COR-L47 (cell line): ENCODE data around the gene DEPP1.

Experiments
- DNase-seq: peaks from one replicate; lab custom pipeline; 2025; lab: John Stamatoyannopoulos, UW

The DEPP1 gene

DNA sequence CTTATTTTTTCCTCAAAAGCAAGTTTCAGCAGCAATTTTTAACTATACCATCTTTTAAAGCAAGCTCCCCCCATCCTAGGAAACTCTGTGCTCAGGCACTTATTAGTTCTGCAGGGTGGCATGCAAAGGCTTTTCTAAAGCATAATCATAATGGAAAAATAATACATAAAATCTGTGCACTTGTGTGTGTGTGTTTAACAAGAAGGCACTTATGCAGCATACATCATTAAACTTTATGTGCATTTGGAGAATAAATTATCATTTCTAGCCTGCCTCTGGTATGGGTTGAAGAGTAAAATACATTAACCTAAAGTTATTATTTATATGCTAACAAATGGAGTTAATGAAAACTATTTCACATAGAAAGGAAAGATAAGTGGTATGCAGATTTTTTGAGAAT, 24.6 kb downstream of the DEPP1 start:
- DNase-seq = no peak

DNA sequence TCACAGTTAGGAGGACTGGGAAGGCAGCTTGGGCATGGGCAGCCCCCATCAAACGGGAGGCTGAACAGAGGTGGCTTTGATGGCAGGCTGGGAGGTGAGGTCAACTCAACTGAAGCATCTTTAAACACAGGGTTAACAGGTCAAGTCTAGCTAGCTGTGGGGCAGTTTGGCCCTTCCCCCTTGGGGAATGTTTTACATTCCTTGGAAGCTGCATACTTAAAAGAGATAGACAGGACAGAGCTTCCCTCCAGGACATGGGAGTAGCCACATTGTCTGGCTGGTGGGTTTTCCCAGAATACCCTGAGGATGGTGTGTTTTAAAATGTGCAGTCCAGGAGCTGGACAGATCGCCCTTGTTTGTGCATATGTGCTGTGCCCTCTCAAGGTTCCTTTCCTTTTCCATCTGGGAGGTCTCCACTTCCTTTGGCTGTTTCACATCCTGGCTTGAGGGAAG, 25.8 kb downstream of the DEPP1 start:
- no peak for DNase-seq

DNA sequence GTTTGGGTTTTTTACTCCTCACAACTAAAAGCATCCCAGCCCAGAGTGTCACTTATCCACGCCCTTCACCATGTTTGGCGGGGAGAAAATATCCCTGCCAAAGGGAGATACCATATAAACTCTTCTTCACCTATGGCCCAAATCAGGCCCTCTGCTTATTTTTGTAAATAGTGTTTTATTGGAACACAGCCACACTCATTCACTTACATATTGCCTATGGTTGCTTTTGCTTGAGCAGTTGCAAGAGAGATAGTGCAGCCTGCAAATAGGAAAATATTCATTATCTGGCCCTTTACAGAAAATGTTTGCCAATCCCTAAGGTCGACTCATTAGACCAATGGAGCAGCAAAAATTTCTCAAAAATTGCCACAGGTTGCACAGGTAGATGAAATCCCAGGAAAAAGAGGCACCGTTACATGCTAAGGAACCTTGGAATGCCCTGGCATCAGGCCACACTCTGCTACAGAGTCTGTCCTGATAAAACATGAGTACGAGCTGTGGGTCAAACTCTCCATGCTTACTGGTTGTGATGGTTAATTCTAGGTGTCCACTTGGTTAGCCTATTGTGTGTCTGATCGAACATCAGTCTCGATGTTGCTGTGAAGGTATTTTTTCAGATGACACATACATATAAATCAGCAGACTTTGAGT, 26.9 kb downstream of the DEPP1 start:
- DNase-seq = no peak

DNA sequence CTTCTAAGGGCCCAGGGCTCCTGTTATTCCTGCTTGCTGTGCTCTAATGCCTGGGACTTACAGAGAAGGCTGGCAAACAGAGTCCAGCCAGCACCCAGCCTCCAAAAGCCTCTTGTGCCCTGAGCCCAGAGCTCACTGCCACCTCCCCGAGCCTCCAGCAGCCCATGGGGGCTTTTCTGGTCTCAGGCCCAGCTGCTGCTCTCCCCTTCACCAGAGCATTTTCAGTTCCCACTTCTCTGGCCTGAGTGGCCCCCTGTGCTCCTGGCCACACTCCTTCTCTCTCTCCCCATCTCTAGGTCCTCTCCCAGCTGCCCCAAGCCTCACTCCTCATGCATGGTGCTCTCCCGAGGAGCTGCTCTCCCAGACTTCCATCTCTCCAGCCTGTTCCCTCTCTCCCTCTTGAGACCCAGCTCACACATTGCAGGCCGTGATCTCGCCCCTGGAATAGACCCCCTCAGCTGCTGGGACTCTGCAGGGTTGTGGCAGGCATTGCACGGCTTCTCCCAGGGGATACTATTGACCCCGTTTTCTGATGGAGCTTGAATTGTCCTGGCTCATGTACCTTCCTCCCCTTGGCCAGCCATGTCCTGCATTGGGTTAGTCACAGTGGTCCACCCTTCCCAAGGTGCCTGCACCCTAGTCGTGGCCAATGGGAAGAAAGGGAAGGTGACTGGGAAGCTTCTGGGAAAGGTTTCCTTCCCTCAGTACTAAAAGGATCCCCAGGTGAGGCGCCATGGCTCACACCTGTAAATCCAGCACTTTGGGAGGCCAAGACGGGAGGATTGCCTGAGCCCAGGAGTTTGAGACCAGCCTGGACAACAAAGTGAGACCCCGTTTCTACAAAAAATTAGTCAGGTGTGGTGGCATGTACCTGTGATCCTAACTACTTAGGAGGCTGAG, 28.0 kb downstream of the DEPP1 start:
- no peak for DNase-seq

DNA sequence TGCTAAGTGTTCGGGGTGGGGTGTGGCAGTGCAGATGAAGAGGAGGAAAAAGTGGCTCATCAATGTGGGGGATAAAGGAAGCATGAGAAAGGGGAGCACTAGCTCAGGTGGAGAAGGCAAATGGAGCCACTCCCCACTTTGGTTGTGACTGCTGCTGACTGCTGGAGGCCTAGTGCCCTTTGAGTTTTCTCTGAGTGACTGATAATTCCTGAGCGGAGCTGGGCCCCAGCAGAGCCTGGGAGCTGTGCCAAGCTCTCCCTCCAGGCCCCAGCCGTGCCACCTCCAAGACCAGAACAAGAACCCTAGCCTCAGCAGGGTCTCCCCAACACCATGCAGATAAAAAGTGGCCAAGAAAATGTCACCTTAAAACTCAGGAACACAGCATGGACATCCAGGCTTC, 28.7 kb downstream of the DEPP1 start:
- DNase-seq = no peak

DNA sequence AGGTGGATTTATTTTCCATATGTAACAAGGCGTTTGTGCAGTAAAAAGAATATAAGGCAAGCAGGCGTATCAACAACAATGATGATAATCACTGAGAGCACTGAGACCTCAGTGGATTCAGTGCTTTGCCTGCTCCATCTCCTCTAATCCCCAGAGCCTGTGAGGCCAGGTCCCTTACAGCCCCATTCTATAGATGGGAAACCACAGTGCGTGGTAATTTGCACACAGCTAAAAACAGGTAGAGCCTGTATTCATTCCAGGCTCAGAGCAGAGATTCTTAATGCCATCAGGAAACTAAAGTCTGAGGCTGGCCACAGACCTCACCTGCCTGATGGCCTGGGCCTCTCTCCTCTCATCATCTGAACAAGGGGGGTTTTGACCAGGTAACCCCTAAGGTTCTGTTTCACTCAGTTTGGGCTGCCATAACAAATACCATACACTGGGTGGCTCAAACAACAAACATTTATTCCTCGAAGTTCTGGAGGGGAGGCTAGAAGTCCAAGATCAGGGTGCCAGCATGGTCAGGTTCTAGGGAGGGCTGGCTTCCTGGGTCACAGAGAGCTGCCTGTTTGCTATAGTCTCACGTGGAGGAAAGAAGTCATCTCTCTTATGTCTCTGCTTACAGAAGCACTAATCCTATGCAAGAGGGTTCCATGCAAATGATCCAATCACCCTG, 29.3 kb downstream of the DEPP1 start:
- no peak for DNase-seq

DNA sequence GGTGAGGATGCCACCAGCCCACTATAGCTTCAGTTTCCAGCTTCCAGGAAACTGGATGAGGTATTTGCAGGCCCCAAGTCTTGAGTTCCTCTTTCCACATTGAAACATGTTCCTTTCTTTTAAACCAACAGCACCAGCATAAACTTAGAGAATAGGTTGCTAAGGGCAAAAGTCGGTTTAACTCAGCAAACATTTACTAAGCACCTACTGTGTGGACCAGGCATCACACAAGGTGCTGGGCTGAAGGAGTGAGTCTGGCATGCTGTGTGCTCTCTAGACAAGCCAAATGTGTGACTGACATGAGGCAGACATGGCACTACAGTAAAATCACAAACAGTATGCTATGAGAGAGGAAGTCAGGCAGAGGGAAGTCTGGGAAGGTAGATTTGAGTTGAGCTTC, 30.0 kb downstream of the DEPP1 start:
- DNase-seq = no peak

DNA sequence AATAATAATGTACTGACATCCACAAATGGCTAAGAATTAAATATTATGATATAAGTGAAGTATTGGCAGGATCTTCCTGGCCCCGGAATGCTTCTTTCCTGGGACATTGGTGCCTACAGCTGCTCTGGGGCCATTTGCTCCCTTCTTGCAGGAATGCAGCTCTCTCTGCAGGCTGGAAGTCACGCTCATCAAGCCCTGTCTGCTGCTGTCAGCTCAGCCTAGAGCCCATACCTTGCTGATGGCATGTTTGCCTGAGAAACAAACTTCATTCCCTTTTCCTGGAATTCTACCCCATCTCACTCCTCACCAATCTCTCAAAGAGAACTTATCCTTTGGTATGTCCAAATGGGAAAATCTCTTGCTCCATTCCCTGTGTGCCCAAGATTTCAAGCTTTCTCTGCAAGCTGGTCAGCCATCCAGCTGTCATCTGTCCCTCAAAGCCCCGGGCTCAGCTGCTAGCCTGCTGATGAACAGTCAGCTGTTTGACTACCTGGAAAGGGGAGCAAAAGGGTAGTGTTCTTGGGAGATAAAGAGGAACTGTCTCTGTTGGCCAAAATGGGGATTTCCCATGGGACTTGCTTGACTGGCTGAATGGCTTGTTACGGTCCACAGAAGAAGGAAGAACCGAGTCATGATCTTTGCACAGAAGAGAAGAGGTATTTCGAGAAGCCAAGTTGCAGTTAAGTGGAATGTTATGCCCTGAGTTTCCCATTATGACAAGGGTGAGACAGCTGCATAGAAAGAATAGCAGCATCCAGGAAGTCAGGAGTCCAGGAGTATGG, 31.0 kb downstream of the DEPP1 start:
- DNase-seq = no peak

DNA sequence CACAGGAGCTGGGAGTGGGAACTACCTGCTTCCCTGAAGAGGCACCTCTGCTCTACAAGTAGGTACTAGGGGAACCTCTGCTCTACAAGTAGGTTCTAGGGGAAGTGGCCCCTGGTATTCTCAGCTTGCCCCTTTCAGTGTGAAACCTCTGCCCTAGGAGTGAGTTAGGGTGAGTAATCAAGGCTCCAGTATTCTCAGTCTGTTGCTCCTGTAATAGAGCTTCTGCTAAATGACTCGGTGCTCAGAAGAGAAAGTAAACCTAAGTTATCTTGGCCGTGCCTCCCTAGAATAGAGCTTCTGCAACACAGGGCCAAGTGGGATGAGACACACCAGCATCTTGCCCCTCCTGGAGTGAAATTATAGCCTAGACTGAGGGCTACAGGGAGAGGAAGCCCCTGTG, 32.4 kb downstream of the DEPP1 start:
- no peak for DNase-seq

DNA sequence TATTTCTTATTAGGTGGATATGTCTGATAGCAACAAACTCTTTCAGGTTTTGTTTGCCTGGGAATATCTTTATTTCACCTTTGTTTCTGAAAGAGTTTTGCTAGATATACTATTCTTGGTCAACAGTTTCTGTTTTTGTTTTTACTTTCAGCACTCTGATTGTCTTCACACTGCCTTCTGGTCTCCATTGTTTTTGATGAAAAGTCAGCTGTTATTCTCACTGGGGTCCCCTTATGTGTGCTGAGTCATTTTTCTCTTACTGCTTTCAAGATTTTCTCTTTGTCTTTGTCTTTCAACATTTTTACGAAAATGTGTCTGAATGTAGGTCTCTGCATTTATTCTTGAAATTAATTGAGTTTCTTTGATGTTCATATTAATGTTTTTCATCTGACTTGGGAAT, 34.3 kb downstream of the DEPP1 start:
- DNase-seq = no peak

DNA sequence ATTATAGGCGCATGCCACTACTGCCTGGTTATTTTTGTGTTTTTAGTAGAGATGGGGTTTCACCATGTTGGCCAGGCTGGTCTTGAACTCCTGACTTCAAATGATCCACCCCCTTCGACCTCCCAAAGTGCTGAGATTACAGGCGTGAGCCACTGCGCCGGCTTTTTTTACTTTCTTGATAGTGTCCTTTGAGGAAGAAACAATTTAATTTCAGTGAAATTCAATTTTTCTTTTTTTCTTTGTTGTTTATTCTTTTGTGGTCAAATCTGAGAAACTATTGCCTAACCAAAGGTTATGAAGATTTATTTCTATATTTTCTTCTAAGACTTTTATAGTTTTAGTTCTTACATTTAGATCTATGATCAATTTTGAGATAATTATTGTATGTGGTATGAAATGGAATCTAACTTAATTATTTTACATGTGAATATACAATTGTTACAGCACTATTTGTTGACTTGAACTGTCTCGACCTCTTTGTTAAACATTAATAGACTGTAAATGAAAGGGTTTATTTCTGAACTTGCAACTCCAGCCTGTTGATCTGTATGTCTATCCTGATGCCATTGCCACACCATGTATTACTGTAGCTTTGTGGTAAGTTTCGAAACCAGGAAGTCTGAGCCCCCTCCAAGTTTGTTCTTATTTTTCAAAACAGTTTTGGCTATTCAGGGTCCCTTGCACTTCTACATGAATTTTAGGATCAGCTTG, 38.8 kb downstream of the DEPP1 start:
- no peak for DNase-seq

DNA sequence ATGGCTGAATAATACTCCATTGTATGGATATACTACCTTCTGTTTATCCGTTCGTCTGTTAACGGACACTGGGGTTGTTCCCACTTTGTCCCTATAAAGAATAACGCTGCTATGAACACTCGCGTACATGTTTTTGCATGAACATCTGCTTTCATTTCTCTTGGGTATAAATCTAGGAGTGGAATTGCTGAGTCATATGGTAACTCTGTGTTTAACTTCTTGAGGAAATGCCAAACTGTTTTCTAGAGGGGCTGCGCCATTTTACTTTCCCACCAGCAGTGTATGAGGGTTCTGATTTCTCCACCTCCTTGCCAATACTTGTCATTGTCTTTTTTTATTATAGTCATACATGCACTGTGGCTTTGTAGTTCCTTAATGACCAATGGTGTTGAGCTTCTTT, 39.7 kb downstream of the DEPP1 start:
- DNase-seq = no peak

DNA sequence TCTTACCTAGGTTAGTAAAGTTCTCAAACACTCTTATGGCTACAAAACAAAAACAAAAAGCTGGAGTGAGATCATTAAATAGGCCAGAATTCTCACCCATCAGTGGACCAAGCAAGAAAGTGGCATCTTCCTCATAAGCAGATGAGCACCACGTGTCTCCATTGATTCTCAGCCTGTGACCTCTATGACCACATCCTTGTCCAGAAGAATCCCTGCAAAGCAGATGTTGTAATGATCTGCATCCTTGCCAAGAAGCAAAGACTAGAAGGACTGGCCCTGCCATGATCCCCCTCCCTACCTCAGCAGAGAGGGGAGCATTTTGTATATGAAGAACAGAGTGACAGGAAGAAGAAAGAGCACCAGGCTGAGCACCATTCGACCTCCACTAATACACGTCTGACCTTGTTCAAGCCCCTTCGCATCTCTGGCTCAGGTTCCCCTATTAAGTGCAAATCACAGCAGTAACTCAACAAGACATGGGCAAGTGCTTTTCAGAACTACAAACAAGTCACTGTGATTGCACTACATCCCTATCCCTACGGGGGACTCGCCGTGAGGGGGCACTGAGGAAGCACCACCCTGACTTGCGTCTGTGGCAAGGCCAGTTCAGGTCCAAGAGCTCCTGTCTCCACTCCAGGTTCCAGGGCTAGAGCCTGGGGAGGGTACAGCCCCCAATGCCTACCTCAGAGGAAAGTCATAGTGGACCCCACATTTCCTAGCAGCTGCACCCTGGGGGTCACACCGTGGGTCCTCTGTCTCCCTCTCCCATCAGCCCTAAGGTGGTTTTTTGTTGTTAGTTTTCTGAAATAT, 41.2 kb downstream of the DEPP1 start:
- DNase-seq = no peak

DNA sequence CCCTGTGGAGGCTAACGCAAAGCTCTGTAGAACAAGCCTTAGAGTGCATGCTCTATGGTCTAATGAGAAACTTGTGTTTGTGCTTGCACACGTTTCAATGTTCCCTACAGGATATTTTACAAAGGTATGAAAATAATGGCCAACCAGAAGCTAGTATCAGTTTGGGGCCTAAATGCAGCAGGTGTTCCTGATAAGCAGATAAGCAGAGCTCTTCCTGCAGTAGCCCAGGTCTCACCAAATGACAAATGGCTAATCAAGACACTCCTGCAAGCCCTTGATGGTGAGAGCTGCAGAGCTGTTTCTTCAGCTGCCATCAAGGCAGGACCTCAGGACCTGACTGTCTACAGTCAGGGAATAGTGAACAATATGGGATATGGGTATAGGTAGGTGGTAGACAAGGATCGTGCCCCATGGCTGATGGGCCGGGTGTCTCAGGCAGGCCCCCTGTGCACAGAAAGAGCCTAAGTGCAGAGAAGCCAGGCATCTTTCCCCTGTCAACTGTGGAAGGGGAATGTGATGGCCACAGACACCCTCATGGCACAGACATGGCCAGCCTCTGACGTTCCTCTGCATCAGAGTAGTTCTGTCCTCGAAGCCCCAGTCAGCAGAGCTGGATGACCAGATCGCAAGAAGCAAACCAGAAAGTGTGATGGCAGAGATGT, 42.2 kb downstream of the DEPP1 start:
- no peak for DNase-seq

DNA sequence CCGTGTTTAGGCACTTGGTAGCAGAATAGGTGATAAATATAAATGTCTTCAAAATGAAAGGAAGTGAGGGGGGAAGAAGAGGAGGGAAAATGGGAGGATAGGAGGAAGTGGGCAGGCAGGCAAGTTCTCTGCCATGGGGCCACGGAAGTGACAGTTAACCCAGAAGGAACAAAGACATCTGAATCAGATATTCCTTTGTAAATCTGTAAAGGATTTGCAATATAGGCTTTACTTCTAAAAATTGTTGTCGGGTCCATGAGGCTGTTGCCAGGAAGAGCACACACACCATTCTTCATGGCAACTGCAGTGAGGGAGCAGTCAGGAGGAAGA, 42.7 kb downstream of the DEPP1 start:
- DNase-seq = no peak

DNA sequence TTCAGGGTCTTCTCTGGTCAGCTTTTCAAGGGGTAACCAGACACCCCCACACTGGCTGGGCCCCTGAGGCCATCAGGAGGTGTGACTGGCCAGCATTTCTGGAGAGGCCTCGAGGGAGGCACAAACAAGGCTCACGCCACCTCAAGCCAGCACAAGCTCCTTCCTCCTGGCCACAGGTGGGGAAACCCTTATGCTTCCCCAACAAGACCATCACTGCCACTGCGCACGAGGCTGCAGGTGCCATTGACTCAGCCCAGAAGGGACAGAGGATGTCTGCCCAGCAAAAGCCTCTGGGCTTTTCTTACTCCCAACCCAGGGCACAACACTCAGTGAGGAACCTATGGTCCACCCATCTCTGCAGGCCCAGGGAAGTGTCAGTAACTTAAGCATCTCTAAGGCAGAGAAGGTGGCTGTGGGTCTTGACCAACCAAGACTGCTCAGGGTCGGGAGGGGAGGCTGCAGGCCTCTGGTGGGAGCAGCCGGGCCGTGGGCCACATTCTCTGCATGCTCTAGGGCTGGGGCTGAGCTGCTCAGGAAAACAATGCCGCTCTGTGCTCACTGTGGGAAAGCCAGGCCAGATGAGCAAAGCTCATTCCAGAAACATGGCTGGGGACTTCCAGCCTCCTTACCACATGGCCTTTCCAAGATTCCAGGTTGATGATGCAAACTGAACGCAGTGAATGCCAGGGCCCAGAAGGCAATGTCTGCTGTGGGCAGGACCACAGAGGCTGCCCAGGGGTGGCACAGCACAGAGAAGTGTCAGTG, 43.2 kb downstream of the DEPP1 start:
- DNase-seq = no peak

DNA sequence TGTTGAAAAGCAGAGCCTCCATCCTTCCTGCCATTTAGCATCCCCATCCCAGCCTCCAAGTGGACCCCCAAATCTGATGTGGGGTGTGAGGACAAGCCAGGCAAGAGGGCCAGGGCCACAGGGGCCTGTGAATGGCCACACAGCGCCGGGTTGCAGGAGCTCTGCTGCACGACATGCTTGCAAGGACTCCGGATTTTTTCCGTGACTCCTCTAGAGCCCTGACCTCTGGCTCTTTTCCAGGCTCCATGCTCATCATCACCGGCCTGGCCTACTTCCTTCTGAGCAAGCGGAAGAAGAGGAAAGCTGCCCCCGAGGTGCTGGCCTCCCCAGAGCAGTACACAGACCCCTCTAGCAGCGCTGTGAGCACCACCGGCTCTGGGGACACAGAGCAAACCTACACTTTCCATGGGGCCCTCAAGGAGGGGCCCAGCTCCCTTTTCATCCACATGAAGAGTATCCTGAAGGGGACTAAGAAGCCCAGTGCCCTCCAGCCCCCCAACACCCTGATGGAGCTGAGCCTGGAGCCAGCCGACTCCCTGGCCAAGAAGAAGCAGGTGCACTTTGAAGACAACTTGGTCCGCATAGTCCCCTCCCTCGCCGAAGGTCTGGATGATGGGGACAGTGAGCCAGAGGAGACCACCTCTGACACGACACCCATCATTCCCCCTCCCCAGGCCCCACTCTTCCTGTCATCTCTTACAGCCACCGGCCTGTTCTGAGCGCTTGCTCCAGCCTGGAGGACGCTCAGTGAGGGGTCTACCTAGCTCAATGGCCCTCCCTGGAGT, 44.0 kb downstream of the DEPP1 start:
- no peak for DNase-seq

DNA sequence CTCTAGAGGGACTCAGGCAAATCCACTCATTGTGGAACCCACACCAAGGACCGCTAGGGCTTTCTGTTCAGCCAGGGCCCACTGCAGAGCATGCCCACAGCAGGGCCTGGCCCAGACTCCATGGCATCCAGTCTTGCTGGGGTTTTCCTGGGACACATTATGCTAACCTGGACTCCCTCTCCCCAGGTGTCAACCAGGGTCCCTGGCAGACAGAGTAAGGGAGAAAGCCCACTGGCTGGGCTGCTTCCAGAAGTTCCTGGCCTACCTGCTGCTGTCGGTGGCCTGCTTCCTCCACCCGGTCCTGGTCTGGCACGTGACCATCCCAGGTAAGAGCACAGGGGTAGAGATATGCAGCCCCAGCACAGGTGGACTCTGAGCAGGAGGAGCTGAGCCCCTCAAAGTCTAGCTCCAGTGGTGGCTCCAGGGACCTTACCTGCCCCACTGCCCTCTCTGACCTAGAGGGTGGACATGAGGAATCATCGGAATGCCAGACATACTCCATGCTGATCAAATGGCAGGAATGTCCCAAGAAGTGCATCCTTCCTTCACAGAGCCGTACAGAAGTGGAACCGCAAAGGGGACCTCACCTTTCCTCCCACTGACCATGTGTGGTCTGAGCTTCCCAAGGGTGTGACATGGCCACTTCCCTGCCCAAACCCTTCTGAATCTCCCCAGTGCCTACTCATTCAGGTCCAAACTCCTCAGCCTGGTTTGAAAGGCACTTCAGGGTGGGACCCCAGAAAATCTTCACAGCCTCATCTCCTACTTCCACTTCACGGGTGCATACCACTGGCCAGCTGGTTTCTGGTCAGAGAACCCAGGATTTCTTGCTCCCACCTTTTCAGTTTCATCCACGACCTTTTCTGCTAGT, 44.9 kb downstream of the DEPP1 start:
- DNase-seq = no peak
